Jurkat, Clone E6-1 (cell line): ENCODE data around the gene PKNOX1.
"Not testable (repeated sequence)": the region's sequence is repeated elsewhere in the genome, so short reads cannot be mapped to it uniquely, and the experiment has no call there.

ENCODE experiments used
- DNase-seq: peaks from one replicate; pipeline ENCODE4 v3.0.0-alpha.2; 2011; ENCODE audit warnings: low read depth, low spot score
- H3K4me3 ChIP-seq: 2 replicates; pipeline ENCODE4 v1.5.1; 2011; ENCODE audit warnings: mild to moderate bottlenecking, low read length, control low read depth, moderate library complexity

Gene PKNOX1

GRCh38 chr21:43075170-43076022 is 101.0 kb downstream of the PKNOX1 start, which contains the start of gene CBS:
Gene CBS (minus strand): TSS chr21:43075835. CDS start chr21:43072193, 3,642 bp downstream.
- not testable (repeated sequence) for DNase-seq, H3K4me3 ChIP-seq

- H3K4me3 ChIP-seq, DNase-seq: not testable (repeated sequence)
Observed at GRCh38 chr21:43076023-43076637, 101.8 kb downstream of the PKNOX1 start.

GRCh38 chr21:43076643-43077042 is 102.3 kb downstream of the PKNOX1 start:
- not testable (repeated sequence) for H3K4me3 ChIP-seq, DNase-seq

GRCh38 chr21:43082587-43083300 is 108.4 kb downstream of the PKNOX1 start:
- DNase-seq, H3K4me3 ChIP-seq: not testable (repeated sequence)
